SJSA1 (cell line): ENCODE data around the gene RASEF. TPM values are rescaled to one million over a fixed set of nuclear protein-coding genes. Genes with fewer than 3 reads are reported as not detected.
A peak's percentile ranks its signal among the peaks of the same experiment; 100 is the strongest.

Experiments
- DNase-seq, 2 experiments: peaks; one replicate each; pipeline ENCODE4 v3.0.0-alpha.2; 2015 to 2020; ENCODE audit warnings: low spot score in 2 of 2, low read depth in 1 of 2
- H3K27ac ChIP-seq: fragments of 250-450 bp; sonication (Bioruptor Pico); 2 replicates; pipeline ENCODE4 v1.5.1; 2020; ENCODE audit warnings: mild to moderate bottlenecking, moderate library complexity
- H3K27me3 ChIP-seq: fragments of 250-450 bp; sonication (Bioruptor Pico); replicated peaks from 2 replicates; pipeline ENCODE4 v1.5.1; 2020; ENCODE audit warnings: mild to moderate bottlenecking, moderate library complexity
- H3K36me3 ChIP-seq: fragments of 250-450 bp; sonication (Bioruptor Pico); 2 replicates; pipeline ENCODE4 v1.5.1; 2020; ENCODE audit warnings: mild to moderate bottlenecking
- H3K4me1 ChIP-seq: fragments of 250-450 bp; sonication (Bioruptor Pico); replicated peaks from 2 replicates; pipeline ENCODE4 v1.6.1; 2021; ENCODE audit warnings: mild to moderate bottlenecking
- H3K4me3 ChIP-seq: fragments of 250-450 bp; sonication (Bioruptor Pico); 2 replicates; pipeline ENCODE4 v1.5.1; 2020; ENCODE audit warnings: mild to moderate bottlenecking
- H3K9me3 ChIP-seq: fragments of 250-450 bp; sonication (Bioruptor Pico); replicated peaks from 2 replicates; pipeline ENCODE4 v1.5.1; 2020; ENCODE audit warnings: mild to moderate bottlenecking
- total RNA-seq: library from RNA; depleted of rRNA; stranded (reverse); fragments of >200 nt; shearing (Covaris generic); gene quantifications from 2 replicates; pipeline ENCODE4 v1.2.3, GENCODE V29; 2014

RASEF gene
- total RNA-seq, 1 experiment from 2014 or later: 0.16 TPM

GRCh38 chr9:83039303-83039702, 23.6 kb downstream of the RASEF start:
- peaks cover 4% of the 10 kb centered on the region; the same call in 1 of the 2 replicates for H3K4me1 ChIP-seq
- H3K9me3 ChIP-seq: no peaks in the 10 kb centered on the region
- DNase-seq: no peak
- no peaks in the 10 kb centered on the region for H3K36me3 ChIP-seq
- no peak overlapping the region for H3K4me3 ChIP-seq
- 0 out of 2 replicates have a peak, but pooled peaks cover 3% of the 10 kb centered on the region for H3K27me3 ChIP-seq
- H3K27ac ChIP-seq: no peak overlapping the region

GRCh38 chr9:83036043-83036442, 26.9 kb downstream of the RASEF start:
- Histone ChIP-seq H3K36me3 (no peaks in the 10 kb centered on the region), H3K27me3 (no peaks in the 10 kb centered on the region), H3K9me3 (no peaks in the 10 kb centered on the region), H3K4me1 (peaks cover 5% of the 10 kb centered on the region; the same call in 1 of the 2 replicates), H3K27ac (no peak overlapping the region), H3K4me3 (no peak overlapping the region)
- DNase-seq: no peak

- no peak for DNase-seq
- H3K27ac ChIP-seq: no peak overlapping the region
- H3K4me1 ChIP-seq: peaks cover 11% of the 10 kb centered on the region
- H3K9me3 ChIP-seq: no peaks in the 10 kb centered on the region
- no peak overlapping the region for H3K4me3 ChIP-seq
- no peaks in the 10 kb centered on the region for H3K36me3 ChIP-seq
- H3K27me3 ChIP-seq: no peaks in the 10 kb centered on the region
These were observed 27.8 kb downstream of the RASEF start for GRCh38 chr9:83035143-83035542.

- peaks cover 14% of the 10 kb centered on the region for H3K4me1 ChIP-seq
- no peaks in the 10 kb centered on the region for H3K27me3 ChIP-seq
- H3K27ac ChIP-seq: no peak overlapping the region
- no peak overlapping the region for H3K4me3 ChIP-seq
- no peak for DNase-seq
- no peaks in the 10 kb centered on the region for H3K36me3 ChIP-seq
- H3K9me3 ChIP-seq: no peaks in the 10 kb centered on the region
These were observed 28.4 kb downstream of the RASEF start for GRCh38 chr9:83034587-83034986.

- no peak for DNase-seq
These were observed 28.9 kb downstream of the RASEF start for GRCh38 chr9:83034026-83034425.

GRCh38 chr9:83032065-83032625, 30.8 kb downstream of the RASEF start:
- Histone ChIP-seq H3K4me1 (peaks cover 33% of the 10 kb centered on the region), H3K4me3 (no peak overlapping the region), H3K27ac (no peak overlapping the region), H3K9me3 (no peaks in the 10 kb centered on the region), H3K36me3 (no peaks in the 10 kb centered on the region), H3K27me3 (no peaks in the 10 kb centered on the region)
- DNase-seq: no peak

More at GRCh38 chr9:83034026-83034425, 28.9 kb downstream of the RASEF start:
- H3K27me3 ChIP-seq: no peaks in the 10 kb centered on the region
- H3K4me3 ChIP-seq: no peak overlapping the region
- H3K27ac ChIP-seq: no peak overlapping the region
- peaks cover 14% of the 10 kb centered on the region for H3K4me1 ChIP-seq
- H3K36me3 ChIP-seq: no peaks in the 10 kb centered on the region
- no peaks in the 10 kb centered on the region for H3K9me3 ChIP-seq

- H3K4me1 ChIP-seq: peaks cover 42% of the 10 kb centered on the region
- no peaks in the 10 kb centered on the region for H3K27me3 ChIP-seq
- H3K4me3 ChIP-seq: no peak overlapping the region
- no peaks in the 10 kb centered on the region for H3K36me3 ChIP-seq
- no peak for DNase-seq
- no peak overlapping the region for H3K27ac ChIP-seq
- H3K9me3 ChIP-seq: no peaks in the 10 kb centered on the region
These were observed 32.4 kb downstream of the RASEF start for GRCh38 chr9:83030391-83031107.

- DNase-seq: no peak
- no peaks in the 10 kb centered on the region for H3K9me3 ChIP-seq
- no peaks in the 10 kb centered on the region for H3K27me3 ChIP-seq
- H3K4me3 ChIP-seq: no peak overlapping the region
- peaks cover 42% of the 10 kb centered on the region for H3K4me1 ChIP-seq
- H3K27ac ChIP-seq: no peak overlapping the region
- no peaks in the 10 kb centered on the region for H3K36me3 ChIP-seq
These were observed 33.3 kb downstream of the RASEF start for GRCh38 chr9:83029531-83030137.

- Histone ChIP-seq H3K4me1 (peaks cover 37% of the 10 kb centered on the region), H3K27me3 (no peaks in the 10 kb centered on the region; the same call in 1 of the 2 replicates), H3K4me3 (no peak overlapping the region), H3K27ac (peak overlapping the region; percentile 48), H3K36me3 (no peaks in the 10 kb centered on the region), H3K9me3 (no peaks in the 10 kb centered on the region)
- peak; percentile 59 to 61 for DNase-seq
These were observed 35.6 kb downstream of the RASEF start for GRCh38 chr9:83027153-83027891.

GRCh38 chr9:83024506-83025125, 38.3 kb downstream of the RASEF start:
- DNase-seq: no peak
- Histone ChIP-seq H3K4me3 (no peak overlapping the region), H3K27ac (no peak overlapping the region), H3K27me3 (no peaks in the 10 kb centered on the region; the same call in 1 of the 2 replicates), H3K4me1 (peaks cover 29% of the 10 kb centered on the region), H3K9me3 (no peaks in the 10 kb centered on the region), H3K36me3 (no peaks in the 10 kb centered on the region)

- Histone ChIP-seq H3K9me3 (no peaks in the 10 kb centered on the region), H3K4me1 (peaks cover 19% of the 10 kb centered on the region), H3K27me3 (no peaks in the 10 kb centered on the region; the same call in 1 of the 2 replicates), H3K27ac (no peak overlapping the region), H3K36me3 (no peaks in the 10 kb centered on the region), H3K4me3 (no peak overlapping the region)
- DNase-seq: no peak
These were observed 39.8 kb downstream of the RASEF start for GRCh38 chr9:83023151-83023550.

- Histone ChIP-seq H3K4me3 (no peak overlapping the region), H3K27ac (no peak overlapping the region), H3K4me1 (no peaks in the 10 kb centered on the region), H3K36me3 (no peaks in the 10 kb centered on the region), H3K27me3 (no peaks in the 10 kb centered on the region; the same call in 1 of the 2 replicates), H3K9me3 (no peaks in the 10 kb centered on the region)
- no peak for DNase-seq
These were observed 42.1 kb downstream of the RASEF start for GRCh38 chr9:83020864-83021263.

- DNase-seq: no peak
- no peaks in the 10 kb centered on the region for H3K4me1 ChIP-seq
- H3K4me3 ChIP-seq: no peak overlapping the region
- no peaks in the 10 kb centered on the region; the same call in 1 of the 2 replicates for H3K27me3 ChIP-seq
- H3K9me3 ChIP-seq: no peaks in the 10 kb centered on the region
- H3K27ac ChIP-seq: no peak overlapping the region
- no peaks in the 10 kb centered on the region for H3K36me3 ChIP-seq
These were observed 42.6 kb downstream of the RASEF start for GRCh38 chr9:83020327-83020726.
